NCI-H146 treated with DMSO at 0.1 percent for 48 hours (cell line): ENCODE data around the gene SLC25A34.

Source experiments
- DNase-seq: peaks from one replicate; lab custom pipeline; 2025; ENCODE audit not compliant: unreplicated experiment; lab: John Stamatoyannopoulos, UW

The SLC25A34 gene

DNA sequence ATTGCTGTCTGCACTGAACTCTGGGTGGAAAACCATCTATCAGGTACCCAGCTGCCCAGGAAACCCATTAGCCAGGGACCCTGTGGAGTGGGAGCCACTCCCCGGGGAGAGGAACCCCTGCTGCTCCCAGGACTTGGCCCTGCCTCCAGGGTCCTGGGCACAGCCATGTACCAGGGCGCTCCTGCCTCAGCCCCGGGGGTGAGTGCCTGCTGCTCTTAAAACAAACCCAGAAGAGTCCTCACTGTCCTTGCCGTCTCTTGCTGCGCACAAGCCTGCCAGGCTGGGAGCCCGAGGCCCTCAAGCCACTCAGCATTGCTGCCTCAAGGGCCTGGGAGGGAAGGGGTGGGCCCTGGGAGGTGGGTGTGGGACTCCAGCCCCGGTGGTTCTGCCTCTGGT, 3.4 kb upstream of the SLC25A34 start:
- DNase-seq = no peak

DNA sequence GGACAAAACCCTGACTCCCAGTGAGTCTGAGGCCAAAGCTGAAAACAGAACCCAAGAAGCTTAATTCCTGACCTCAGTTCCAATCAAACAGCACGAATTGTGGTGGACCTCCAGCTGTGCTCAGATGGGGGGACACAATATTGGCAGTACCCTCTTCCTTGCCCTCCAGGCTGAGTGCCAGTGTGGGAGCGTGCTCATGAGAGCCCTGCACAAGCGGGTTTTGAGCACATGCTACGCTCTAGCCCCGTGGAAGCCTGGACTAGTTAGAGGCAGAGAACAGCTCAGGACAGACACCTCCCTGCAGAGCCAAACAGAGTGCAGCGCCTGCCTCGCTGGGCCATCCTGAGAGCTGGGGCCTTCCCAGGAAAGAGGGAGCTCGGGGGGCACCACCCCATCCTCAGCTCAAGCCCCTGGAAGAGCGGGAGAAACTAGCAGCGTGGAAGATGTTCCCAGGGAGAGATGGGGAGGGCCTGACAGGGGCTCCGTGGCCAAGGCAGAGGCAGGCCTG, 2.8 kb upstream of the SLC25A34 start:
- DNase-seq = no peak

DNA sequence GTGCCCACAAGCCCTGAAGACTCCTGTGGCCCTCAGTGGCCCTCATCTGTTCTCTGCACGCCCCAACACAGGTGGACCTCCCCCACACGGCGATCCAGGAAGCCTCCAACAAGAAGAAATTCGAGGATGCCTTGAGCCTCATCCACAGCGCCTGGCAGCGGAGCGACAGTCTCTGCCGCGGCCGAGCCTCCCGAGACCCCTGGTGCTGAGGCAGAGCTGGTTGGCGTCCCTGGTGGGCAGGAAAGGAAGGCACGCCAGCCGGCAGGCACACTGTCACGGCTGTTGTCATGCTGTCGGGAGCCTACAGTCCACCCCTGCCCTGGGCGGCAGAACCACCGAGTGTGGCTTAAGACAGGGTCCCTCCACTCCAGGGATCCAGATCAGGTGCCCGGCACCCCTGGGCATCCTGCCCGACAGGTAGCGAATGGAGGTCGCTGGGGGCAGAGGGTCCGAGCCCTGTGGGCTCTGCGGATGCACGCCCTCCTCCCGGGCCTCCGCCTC, 2.3 kb upstream of the SLC25A34 start:
- DNase-seq = no peak

DNA sequence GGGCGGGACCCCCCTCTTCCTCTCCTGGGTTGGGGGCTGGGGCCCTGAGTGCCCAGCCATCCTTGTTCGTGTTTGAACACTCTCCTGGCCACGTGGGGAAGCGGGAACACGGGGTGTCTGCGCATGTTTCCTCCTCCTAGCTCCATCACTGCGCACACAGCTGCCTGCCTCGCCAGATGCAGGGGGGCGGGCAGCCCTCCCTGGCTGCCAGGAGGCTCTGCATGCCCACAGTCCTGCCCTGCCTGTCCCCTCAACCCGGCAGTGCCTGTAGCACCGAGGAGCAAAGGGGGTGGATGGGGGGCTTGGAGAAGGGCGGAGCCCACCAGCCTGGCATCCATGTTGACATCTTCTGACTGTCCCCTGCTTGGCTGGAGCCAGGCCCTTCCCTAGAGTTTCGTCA, 1.8 kb upstream of the SLC25A34 start:
- DNase-seq = no peak

DNA sequence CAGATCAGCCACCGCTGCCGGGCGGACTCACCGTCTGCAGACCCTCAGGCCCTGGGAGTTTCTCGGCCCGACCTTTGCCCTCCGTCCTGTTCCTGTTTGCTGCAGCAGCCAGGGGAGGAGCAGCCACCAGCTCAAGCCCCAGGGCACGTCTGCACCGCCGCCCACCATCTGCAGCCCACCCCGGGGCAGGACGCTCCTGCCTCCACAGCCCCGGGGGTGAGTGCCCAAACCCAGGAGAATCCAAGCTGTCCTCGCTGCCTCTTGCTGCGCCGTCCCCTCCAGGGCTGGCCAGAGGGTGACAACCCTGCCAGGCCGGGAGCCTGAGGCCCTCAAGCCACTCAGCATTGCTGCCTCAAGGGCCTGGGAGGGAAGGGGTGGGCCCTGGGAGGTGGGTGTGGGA, 1.2 kb upstream of the SLC25A34 start:
- DNase-seq = no peak

DNA sequence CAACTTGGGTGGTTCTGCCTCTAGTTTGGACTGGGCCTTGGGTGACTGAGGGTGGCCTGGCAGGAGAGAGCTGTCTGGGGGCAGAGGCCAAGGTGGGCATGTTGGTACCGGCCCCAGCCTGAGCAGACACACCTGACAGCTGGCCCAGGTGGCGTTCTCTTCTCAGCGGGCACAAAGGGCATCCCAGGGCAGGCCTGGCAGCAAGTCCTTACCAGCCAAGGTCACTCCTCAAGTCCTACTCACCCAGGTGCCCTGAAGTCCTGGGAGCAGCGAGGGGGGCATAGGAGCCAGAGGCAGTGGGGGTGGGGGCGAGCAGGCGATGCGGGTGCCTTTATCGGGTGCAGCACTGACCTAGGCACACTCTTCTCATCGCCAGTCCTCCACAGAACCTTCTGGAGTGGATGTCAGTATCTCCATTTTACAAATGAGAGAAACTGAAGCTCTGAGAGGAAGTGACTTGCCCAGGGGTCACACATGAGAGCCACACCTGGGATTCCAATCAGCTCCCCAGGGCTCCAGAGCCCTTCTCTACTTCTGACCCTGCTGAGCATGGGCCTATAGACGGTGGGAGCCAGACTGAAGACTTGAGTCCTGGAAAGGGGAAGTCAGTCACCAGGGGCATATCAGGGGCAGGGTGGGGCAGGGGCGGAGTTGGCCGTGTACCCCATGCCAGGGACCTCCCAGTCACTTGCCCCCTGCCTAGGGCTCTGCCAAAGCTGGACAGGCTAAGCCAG, 587 bp upstream of the SLC25A34 start:
- DNase-seq = no peak

DNA sequence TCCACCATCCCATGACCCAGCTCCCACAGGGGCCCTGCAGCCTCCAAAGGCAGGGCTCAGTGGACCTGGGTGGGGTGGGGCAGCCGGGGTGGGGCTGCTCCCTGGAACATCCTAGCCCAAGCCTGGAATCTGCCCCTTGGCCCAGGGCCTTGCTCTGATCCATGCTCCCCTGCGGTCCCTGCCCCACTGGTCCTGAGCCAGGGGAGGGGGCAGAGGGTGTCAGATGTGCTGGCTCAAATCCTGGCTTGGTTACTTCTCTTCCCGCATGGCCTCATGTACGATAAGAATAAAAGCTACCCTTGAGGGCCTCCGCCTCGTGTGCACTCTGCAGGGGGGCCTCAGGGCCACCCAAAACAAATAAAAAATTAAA, 819 bp downstream of the SLC25A34 start:
- no peak for DNase-seq

DNA sequence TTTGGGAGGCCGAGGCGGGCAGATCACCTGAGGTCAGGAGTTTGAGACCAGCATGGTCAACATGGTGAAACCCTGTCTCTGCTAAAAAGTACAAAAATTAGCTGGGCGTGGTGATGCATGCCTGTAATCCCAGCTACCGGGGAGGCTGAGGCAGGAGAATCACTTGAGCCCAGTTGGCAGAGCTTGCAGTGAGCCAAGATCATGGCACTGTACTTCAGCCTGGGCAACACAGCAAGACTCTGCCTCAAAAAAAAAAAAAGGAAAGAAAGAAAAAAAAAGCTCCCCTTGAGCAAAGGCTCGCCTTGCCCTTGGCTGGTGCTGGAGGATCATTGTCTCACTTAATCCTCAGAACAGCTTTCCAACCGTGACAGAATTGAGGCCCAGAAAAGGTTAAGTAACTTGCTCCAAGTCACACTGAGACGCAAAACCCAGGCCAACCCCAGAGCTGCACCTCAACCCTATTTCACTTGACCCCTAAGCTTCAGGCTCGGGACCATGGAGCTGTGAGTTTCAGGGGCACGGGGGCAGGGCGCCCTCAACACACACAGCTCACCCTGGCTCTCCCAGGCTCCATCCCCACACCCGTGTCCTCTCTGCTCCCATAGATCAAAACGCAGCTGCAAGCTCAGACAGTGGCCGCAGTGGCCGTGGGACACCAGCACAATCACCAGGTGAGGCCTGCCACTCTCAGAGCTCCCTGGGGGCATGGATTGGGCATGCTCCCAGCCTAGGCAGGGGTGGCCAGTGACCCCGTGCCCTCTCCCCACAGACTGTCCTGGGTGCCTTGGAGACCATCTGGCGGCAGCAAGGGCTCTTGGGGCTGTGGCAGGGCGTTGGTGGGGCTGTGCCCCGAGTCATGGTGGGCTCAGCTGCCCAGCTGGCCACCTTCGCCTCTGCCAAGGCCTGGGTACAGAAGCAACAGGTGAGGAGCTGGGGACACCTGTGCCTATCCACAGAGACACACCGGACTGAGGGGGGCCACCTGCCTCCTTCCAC, 1.6 kb downstream of the SLC25A34 start:
- no peak for DNase-seq

DNA sequence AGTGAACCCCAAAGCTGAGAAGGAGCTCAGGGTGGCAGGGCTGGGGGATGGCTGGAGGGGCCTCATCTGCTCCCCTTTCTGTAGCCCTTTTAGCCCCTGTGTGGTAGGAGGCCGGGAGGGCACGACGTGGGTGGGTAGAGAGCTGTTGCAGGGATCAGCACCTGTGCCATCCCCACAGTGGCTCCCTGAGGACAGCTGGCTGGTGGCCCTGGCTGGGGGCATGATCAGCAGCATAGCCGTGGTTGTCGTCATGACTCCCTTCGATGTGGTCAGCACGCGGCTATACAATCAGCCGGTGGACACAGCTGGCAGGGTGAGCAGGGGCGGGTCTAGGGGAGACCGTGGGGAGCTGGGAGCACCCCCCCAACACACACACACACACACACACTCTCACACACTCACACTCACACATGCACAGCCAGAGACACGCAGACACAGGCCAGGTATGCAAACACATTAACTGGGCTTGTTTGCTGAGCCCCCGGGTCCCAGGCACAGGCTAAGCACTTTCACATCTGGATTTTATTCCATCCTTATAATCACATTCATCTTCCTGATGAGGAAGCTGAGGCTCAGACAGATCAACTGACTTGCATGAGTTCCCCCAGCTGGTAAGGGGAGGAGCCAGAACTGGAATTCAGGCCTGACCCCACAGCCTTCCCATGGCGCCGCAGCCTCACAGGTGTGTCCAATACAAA, 2.5 kb downstream of the SLC25A34 start:
- no peak for DNase-seq

DNA sequence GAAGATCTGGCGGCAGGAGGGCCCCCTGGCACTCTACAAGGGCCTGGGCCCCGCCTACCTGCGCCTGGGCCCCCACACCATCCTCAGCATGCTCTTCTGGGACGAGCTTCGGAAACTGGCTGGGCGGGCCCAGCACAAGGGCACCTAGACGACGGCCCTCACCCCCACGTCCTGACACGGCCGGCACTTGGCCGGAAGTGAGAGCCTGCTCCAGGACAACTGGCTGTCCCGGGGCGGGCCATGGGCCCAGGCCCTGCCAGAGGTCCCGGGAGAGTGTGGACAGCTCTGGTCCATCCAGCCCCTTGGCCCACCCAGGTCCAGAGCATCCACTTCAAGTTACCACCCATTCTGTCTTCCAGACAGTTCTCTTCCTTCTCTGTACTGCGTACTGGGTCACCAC, 3.2 kb downstream of the SLC25A34 start:
- DNase-seq = no peak

DNA sequence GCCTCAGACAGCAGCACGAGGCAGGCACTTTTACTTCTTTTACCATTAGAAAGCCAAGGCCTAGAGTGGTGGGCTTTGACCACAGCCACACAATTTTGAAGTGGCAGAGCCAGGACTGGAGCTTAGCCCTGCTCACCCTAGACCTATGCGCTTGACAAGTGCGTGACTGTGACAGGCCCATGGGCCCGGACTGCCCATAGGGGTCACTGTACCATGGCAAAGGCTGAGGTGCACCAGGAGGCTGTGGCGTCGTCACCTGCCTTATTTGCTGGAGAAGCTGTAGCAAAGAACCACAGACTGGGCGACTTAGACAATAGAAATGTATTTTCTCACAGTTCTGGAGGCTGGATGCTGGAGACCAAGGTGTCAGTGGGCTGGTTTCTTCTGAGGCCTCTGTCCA, 3.7 kb downstream of the SLC25A34 start:
- DNase-seq = no peak

DNA sequence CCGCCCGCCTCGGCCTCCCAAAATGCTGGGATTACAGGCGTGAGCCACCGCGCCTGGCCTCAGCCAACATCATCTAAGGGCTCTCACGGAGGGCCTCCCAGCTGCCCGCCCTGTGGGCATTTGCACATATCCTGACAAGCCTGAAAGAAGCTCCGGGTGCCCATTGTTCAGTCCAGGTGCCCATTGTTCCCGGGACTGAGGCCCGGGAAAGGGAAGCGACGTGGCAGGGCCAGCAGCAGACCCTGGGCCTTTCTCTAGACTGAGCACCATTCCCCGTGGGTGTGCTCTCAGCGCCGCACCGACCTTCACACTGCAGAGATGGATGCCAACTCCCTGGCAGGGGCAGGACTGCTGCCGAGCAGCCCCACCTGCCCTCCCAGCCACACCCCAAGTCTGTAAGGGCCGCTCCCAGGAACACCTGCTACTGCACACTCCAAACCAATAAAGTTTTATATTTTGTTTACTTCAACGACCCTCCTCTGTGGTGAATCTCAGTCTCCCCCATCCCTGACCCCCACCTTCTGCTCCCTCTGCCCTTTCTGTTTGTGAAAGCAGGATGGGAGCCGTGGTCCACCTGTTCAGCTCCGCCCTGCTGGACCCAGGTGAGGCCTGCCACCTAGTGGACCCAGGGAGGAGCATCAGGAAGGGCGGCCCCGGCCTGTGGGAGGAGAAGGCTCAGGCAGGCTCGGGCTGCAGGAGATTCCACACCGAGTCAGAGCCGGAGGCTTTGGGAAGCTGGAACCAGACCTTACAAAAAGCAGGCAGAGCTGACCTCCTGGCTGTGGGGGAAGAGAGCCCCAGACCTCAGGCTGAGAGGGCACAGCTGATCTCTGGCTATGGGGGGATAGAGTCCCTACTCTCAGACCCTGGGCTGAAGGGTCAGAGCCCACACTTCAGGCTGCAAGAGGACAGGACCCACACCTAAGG, 5.1 kb downstream of the SLC25A34 start:
- peak; percentile 69 for DNase-seq

DNA sequence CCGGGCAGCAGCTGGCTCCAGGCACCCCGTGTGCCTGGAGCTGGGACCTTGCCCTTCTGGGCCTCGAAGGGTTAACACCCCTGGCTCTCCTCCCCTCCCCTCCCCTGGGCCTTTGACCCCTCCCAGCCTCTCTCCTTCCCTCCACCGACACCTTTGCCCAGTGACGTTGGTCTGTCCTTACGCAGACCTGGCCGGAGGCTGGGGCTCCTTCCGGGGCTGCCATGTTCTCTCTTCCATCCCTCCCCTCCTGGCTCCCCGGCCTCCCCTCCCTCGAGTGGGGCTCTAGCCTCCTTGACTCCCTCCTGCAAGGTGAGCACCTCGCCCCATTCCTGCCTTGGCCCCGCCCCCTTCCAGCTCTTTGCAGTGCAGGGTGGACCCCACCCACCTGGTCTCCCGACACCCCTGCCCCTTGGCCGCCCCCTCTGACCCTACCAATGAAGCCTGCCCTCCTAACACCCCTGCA, 6.3 kb downstream of the SLC25A34 start, which contains the start of gene TMEM82:
TSS of gene TMEM82 (plus strand) at position 161 of the 463 bp plus-strand sequence. CDS start at position 222, 61 bp downstream.
- DNase-seq = no peak

DNA sequence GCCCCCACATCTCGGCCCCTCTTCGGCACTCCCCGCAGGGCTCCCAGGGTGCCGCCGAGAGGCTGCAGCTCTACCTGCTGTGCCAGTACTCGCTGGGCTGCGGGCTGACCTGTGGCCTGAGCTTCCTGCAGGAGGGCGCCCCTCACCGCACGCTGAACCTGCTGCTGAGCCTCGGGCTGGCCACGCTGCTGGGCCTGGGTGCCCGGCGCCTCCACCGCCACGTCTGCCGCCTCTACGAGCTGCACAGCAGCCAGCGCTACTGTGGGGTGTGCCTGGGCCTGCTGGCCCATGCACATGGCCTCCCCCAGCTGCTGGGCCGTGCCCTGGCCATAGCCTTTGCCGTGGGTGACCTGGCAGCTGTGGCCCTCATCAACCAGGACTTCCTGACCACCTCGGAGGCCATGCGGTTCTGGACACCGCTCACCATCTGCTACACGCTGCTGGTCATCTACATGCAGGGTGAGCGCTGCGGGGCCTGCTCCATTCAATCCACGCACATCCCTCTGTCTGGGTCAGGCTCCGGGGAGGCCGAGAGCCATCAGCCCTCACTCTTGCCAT, 8.1 kb downstream of the SLC25A34 start:
- no peak for DNase-seq

DNA sequence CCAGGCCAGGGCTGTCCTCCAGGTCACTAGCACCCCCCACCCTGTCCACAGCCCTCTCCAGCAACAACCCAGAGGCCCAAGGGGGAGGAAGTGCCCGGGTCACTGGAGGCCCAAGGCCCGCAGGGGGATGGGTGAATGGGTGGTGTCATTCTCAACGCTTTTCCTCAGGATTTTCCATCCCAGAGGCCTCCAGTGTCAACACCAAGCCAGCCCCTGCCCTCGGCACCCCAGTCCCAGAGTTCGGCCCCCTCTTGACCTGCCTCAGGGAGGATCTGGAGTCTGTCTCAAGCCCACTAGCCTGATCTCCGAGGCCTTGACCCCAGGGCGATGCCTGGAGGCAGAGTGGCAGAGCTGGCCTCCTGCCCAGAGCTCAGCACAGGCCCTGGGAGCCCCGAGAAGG, 11.3 kb downstream of the SLC25A34 start:
- no peak for DNase-seq

DNA sequence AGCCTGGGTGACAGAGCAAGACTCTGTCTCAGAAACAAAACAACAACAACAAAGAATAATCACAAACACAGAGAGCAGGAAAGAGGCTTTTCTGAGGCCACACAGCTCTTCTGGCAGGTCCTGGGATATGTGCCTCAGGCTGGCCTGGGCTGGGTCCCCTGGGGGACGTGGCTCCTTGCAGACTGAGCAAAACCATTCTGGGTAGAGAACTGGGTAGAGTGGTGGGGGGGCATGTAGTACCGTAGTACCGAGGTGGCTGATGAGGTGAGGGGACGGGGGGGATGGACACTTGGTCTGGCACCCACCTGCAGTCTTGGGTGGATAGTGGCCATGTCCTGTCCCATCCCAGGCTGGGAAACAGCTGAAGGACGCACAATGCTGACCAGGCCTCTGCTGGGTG, 12.2 kb downstream of the SLC25A34 start:
- DNase-seq = no peak

DNA sequence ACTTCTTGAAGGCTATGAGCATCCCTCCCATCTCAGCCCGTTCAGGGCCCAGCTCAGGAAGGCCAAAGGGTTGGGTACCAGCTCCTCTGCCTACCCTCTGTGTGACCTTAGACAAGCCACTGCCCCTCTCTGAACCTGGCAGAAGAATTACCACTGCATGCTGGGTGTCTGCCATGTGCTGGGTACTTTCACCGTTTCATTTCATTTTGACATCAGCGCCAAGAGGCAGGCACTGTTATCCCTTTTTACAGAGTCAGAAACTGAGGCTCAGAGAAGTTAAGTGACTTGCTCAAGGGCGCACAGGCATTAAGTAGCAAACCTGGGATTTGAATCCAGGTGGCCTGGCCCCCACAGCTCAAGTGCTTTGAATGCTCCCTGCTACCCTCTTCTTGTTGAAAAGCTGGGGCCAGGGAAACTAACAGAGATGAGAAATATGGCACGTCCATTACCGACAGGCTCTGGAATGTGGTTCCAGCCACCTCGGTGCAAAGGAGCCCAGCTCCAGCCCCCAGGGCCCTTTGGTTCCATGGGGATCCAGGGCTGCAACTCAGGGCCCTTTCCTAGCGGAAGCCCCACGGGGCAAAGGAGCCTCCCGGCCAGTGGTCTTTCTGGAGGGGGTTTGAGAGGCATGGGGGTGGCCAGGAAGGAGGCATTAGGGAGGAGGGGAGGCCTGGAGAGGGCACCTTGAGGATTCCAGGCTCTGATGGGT, 12.8 kb downstream of the SLC25A34 start:
- DNase-seq = no peak

DNA sequence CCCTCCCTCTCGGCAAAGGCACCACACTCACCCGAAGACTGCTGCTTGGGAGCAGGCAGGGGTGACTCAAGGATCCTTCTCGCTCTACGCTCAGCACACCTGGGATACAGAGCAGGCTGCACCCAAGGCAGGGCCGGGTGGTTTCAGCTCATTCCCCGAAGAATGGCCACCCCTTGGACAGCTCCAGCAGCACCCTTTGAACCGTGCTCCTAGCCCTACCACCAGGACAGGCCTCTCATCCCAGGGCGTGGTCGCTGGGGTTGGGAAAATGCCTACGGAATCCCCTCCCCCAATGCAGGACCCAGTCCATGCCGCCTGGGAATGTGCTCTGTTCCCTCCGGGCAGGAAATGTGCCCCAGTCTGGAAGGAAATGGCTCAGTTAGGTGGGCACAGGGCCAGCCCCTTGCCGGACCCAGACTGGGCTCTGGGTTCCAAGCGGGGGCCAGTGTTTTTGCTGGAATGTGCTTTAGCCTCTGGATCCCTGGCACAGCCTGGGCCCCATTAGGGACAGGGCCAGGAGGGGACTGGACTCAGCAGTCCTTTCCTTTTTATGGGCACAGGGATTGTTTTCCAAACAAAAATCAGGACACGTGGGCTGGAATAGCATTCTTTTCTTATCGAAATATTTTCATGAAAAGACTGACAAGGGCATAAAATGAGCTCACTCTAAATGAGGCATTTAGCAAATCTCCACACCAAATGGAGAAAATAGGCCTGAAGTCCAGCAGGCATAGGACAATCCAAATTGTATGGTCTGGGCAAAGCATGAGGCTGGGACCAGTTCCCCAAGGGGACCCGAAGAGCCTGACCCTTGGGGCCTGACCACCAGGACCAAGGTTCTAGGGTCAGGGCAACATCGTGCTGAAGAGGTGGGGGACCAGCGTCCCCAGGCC, 13.6 kb downstream of the SLC25A34 start:
- DNase-seq = no peak
